NT2/D1 (cell line): Measurements from ENCODE around the gene CRB1.

ENCODE experiments used
- SUZ12 ChIP-seq: IDR thresholded peaks from 2 replicates; pipeline ENCODE4 v1.6.1; 2011; ENCODE audit not compliant: insufficient read length, insufficient read depth; ENCODE audit errors: extremely low read depth
- YY1 ChIP-seq: IDR thresholded peaks from 2 replicates; pipeline ENCODE4 v1.6.1; 2011; ENCODE audit not compliant: insufficient read length, insufficient read depth
- ZNF274 ChIP-seq: IDR thresholded peaks from 2 replicates; pipeline ENCODE4 v1.6.1; 2011; ENCODE audit warnings: mild to moderate bottlenecking, low read depth, low read length

- no peak for TF ChIP-seq SUZ12
- TF ChIP-seq YY1, result no peak
- TF ChIP-seq ZNF274, result no peak
Observed at GRCh38 chr1:197358959-197359358, 90.9 kb downstream of the CRB1 start.
